Activated CD8-positive, alpha-beta memory T cell treated with anti-CD3 and anti-CD28 coated beads, Interleukin-2, amount 50 U/mL, for 4 hours (primary cell): ENCODE measurements around the gene IFITM1.
A peak's percentile ranks its signal among the peaks of the same experiment; 100 is the strongest.

ENCODE experiments used
- DNase-seq: peaks from one replicate; pipeline ENCODE4 v3.0.0-alpha.2; 2020

IFITM1 gene

GRCh38 chr11:350033-350722 is 36.3 kb downstream of the IFITM1 start:
- peak; percentile 2 for DNase-seq

DNA sequence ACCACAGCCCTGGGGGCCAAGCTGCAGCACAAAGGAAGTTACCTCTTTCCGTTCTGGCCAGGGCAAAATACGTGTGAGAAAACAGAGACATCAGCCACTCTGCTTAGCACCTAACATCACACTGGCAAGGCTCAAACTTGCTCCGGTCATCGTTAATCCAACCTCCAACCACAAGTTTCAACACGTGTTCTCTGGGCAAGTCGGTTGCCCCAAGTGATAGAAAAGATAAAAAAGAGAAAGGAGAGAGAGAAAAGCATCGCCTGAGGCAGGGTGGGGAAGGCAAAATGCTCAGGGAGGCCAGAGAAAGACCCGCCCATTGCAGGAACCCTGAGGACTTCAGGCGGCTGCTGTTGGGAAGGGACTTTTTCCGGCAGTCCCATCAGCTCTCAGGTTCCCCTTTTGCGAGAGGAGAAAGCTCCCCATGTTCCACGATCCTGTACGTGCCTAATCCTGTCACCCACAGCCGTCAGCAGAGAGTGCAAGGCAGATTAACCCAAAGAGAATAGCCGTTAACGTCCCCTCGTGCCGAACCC is 36.9 kb downstream of the IFITM1 start:
- peak; percentile 11 for DNase-seq

DNA sequence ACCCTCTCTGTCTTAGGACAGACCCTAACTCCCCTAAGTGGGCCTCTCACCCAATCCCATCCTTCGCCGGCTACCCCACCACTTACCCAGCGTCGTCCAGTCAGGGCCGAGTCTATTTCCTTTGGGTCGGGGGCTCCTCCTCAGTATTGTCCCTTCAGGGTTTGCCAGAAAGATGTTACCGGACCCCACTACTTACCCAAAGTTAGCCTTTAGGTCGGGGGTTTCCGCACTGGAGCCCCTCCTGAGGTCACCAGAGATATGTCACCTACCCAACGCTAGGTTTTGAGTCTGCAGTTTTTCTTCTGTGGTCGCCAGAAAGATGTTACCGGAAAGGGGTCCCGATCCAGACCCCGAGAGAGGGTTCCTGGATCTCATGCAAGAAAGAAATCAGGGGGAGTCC is 37.6 kb downstream of the IFITM1 start:
- DNase-seq = peak; percentile 6

- DNase-seq = peak; percentile 5
These were observed 38.7 kb downstream of the IFITM1 start for GRCh38 chr11:352456-353031.

GRCh38 chr11:353179-353873 is 39.5 kb downstream of the IFITM1 start:
- DNase-seq = peak; percentile 13

DNA sequence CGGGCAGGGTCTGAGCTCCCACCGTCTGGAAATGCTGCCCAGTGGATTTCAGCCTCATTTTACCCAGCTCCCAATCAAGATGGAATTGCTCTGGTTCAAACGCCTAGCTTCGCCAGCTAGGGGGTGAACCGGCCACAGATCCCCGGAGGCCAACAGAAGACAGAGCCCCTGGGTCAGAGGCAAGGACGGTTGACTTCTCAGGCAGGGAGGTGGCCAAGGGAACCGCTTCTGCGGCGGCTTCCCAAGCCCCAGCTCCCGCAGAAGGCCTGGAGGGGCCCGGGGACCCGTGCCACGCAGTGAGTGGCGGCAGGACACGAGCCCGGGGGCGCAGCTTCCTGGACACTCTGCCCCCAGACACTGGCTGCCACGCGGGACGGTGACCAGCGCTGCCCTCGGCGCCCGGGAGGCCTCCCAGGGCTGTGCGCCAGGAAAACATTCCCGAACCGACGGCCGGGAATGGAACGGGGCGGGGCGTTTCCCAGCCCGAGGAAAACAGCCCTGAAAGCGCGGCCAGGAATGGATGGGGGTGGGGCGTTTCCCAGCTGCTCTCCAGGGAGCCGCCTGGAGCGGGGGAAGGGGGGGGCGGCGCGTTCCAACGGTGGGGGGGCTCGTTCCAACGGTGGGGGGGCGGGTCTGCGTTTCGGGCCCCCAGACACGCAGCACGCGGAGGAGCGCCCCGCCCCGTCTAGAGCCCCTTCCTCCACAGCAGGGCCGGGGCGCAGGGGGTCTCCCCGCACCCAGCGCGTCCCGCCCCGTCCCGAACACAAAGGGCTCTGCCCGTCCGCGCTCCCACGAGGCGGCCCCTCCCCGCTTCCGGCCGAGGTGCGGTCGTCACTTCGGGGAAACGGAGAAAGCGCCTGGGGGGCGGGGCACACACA is 42.0 kb downstream of the IFITM1 start:
- peak; percentile 85 for DNase-seq

- DNase-seq = no peak
These were observed 42.8 kb downstream of the IFITM1 start for GRCh38 chr11:356610-357009.

DNA sequence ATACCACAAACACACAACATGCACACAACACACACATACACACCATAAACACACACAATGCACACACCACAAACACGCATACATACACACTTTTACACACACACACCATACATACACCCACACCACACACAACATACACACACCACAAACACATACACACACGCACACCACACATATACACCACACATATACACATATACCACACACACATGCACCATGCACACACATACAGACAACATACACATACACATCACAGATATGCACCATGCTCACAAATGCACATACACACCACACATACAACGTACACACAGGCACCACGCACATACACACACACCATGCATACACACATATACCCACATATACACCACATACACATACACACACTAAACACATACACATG is 43.7 kb downstream of the IFITM1 start:
- DNase-seq = no peak

- no peak for DNase-seq
These were observed 44.4 kb downstream of the IFITM1 start for GRCh38 chr11:358129-358800.

DNA sequence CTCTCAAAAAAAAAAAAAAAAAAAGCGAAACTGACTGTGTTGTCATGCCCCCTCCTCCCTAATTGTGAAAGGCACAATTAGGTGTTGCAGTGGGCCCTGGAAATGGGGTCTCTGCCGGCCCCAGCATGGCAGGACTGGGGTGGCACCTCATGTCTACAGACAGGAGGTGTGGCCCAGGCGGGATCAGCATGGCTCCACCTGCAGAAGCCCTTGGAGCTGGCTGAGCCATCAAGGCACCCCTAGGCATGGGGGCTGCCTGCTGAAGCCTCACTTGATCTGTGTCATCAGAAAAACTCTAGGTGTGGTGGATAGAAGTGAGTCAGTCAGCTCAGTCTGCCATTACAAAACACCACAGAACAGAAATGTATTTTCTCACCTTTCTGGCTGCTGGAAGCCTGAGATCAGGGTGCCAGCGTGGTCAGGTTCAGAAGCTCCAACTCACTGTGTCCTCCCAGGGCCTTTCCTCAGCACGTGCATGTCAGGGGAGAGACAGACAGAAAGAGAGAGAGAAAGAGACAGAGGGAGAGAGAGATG is 45.4 kb downstream of the IFITM1 start:
- peak; percentile 38 for DNase-seq

DNA sequence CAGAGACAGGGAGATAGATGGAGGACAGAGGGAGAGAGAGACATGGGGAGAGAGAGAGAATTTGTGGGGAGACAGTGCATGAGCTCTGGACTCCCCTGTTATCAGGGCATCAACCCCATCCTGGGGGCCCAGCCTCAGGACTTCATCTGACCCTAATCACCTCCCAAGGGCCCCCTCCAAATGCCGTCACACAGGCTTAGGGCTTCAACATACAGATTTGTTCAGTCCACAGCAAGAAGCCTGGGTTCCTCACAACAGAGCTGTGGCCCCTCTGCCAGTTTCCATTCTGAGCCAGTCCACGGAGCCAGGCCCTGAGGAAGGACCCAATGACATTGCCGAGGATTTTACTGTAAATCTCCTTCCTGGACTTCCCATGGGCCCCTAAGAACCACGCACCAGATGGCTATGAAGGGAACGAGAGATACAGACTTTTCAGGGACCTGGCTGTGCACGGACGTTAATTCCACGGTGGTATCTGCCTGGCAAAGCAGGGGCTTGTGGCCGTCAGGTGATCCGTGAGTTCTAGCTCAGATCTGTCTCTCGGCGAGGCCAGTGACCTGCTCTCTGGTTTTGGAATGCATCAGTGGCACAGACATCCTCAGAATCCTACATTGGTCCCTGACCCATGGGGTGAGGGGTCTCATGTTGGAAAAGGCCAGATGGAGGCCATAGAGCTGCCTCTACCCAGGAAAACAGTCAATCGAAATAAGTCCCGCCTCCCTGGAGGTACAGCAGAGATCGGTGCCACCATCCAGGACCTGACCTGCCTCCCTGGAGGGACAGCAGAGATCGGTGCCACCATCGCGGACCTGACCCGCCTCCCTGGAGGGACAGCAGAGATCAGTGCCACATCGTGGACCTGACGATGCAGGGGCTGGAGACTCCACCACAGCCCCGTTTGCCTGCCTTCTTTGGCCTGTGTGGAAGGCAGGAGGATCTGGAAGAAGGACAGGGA is 46.8 kb downstream of the IFITM1 start:
- DNase-seq = peak; percentile 16

DNA sequence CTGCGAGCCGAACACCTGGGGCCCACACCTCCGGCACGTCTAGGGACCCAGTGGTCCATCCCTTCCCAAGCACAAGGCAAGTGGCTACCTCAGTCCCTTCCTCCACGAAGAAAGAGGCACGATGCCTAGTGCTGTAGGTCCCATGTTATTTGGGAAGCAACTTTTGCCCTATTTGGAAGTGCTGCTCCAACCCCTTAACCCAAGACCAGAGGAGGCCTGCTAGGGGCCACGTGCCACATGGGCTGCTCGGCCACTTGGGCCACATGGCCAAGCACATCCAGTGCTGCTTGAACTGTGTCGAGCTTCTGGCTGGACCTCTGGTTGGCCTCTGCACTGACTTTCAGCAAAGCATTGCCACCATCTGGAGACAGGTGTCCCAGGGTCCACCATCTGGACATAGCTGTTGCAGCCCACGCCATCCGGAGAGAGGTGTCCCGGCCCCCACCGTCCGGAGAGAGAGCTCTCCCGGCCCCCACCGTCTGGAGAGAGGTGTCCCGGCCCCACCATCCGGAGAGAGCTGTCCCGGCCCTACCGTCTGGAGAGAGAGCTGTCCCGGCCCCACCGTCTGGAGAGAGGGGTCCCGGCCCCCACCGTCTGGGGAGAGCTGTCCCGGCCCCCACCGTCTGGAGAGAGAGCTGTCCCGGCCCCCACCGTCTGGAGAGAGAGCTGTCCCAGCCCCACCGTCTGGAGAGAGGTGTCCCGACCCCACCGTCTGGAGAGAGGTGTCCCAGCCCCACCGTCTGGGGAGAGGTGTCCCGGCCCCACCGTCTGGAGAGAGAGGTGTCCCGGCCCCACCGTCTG is 49.0 kb downstream of the IFITM1 start:
- DNase-seq = peak; percentile 12

DNA sequence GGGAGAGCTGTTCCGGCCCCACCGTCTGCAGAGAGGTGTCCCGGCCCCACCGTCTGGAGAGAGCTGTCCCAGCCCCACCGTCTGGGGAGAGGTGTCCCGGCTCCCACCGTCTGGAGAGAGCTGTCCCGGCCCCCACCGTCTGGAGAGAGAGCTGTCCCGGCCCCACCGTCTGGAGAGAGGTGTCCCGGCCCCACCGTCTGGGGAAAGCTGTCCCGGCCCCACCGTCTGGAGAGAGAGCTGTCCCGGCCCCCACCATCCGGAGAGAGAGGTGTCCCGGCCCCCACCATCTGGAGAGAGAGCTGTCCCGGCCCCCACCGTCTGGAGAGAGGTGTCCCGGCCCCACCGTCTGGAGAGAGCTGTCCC is 49.6 kb downstream of the IFITM1 start:
- DNase-seq = peak; percentile 9

- peak; percentile 66 for DNase-seq
These were observed 50.3 kb downstream of the IFITM1 start for GRCh38 chr11:363948-364761.
